ENCODE measurements around the gene UBE2Z.

- no peak for TF ChIP-seq EP300 (conservative IDR thresholded peaks at IDR 0.05; ENCODE audit: poor library complexity, severe bottlenecking)
- no peak for TF ChIP-seq EZH2 (IDR thresholded peaks at IDR 0.05; ENCODE audit: borderline replicate concordance, insufficient read depth, low read length, poor library complexity, severe bottlenecking)
- no peak for TF ChIP-seq RAD21 (conservative IDR thresholded peaks at IDR 0.05)
- TF ChIP-seq, protein P1, sequence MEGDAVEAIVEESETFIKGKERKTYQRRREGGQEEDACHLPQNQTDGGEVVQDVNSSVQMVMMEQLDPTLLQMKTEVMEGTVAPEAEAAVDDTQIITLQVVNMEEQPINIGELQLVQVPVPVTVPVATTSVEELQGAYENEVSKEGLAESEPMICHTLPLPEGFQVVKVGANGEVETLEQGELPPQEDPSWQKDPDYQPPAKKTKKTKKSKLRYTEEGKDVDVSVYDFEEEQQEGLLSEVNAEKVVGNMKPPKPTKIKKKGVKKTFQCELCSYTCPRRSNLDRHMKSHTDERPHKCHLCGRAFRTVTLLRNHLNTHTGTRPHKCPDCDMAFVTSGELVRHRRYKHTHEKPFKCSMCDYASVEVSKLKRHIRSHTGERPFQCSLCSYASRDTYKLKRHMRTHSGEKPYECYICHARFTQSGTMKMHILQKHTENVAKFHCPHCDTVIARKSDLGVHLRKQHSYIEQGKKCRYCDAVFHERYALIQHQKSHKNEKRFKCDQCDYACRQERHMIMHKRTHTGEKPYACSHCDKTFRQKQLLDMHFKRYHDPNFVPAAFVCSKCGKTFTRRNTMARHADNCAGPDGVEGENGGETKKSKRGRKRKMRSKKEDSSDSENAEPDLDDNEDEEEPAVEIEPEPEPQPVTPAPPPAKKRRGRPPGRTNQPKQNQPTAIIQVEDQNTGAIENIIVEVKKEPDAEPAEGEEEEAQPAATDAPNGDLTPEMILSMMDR (IDR thresholded peaks at IDR 0.05; ENCODE audit: poor library complexity, severe bottlenecking): no peak
- no peak for TF ChIP-seq POLR2AphosphoS5 (IDR thresholded peaks at IDR 0.05)
Observed at GRCh38 chr17:48910370-48910769, 2.2 kb downstream of the UBE2Z start.

Measured in neural cell (in vitro differentiated cells).